Measurements from ENCODE around the gene CYP46A1.

- no peak for TF ChIP-seq CTCF (IDR thresholded peaks at IDR 0.05; ENCODE audit: insufficient read depth, low read length)
- no peak for TF ChIP-seq POLR2AphosphoS5 (IDR thresholded peaks at IDR 0.05; ENCODE audit: low read depth)
- TF ChIP-seq REST (IDR thresholded peaks at IDR 0.05; ENCODE audit: insufficient replicate concordance, low read depth) = no peak
- TF ChIP-seq SPI1 (IDR thresholded peaks at IDR 0.05; ENCODE audit: borderline replicate concordance, low read depth) = no peak
Measured at GRCh38 chr14:99648027-99648784, 35.9 kb upstream of the CYP46A1 start.
